Measurements from ENCODE around the gene DNAH11.
"Not testable (repeated sequence)": the region's sequence is repeated elsewhere in the genome, so short reads cannot be mapped to it uniquely, and the experiment has no call there.

DNA sequence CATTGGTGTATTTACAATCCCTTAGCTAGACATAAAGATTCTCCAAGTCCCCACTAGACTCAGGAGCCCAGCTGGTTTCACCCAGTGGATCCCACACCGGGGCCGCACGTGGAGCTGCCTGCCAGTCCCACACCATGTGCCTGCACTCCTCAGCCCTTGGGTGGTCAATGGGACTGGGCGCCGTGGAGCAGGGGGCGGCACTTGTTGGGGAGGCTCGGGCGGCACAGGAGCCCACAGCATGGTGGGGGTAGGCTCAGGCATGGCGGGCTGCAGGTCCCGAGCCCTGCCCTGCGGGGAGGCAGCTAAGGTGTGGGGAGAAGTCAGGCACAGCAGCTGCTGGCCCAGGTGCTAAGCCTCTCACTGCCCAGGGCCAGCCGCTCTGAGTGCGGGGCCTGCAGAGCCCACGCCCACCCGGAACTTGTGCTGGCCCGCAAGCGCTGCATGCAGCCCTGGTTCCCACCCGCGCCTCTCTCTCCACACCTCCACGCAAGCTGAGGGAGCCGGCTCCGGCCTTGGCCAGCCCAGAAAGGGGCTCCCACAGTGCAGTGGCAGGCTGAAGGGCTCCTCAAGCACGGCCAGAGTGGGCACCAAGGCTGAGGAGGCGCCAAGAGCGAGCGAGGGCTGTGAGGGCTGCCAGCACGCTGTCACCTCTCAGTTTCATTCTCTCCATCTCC, 6.3 kb upstream of the DNAH11 start:
- TF ChIP-seq CTCF (IDR thresholded peaks at IDR 0.05 in 4 of 5, conservative IDR thresholded peaks at IDR 0.05 in 1 of 5); POLR2A (IDR thresholded peaks at IDR 0.05): not testable (repeated sequence)
